Subcutaneous adipose tissue (tissue), 4 donors: ENCODE measurements around the gene PLOD3. TPM values are rescaled to one million over a fixed set of nuclear protein-coding genes. Genes with fewer than 3 reads are reported as not detected.

Experiments
- total RNA-seq, 4 donors: library from RNA; depleted of rRNA; stranded (reverse); fragments of >200 nt; gene quantifications; one replicate each; pipeline ENCODE4 v1.1.0, GENCODE V29; 2016
- TF ChIP-seq, protein P1 (sequence below): fragments of 450-650 bp; IDR thresholded peaks from one replicate; pipeline ENCODE4 v1.5.1; 2016; ENCODE audit warnings: low read depth, mild to moderate bottlenecking, control low read depth, antibody characterized with exemption, moderate library complexity

The PLOD3 gene
- total RNA-seq, 4 donors from 2014 or later = 35.7 to 45.0 (median 42.6) TPM

DNA sequence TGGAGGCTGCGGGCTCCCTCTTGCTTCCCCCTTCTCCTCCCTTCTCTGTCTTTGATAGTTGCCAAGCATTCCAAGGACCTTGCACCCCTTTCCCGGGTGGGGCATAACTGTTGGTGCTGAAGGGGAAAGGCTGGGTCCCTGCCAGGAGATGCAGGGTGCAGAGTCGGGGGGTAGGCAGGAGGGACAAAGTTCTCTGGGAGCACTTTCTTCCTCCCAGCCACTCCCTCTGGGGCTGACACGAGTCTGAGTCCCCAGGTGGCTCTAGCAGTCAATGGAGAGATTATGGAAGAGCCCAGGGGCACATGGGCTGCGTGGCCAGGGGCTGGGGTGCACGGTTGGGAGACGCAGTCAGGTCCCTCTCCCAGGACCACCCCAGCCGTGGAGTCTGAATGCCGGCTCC lies 18.1 kb upstream of the PLOD3 start:
- TF ChIP-seq, protein P1, sequence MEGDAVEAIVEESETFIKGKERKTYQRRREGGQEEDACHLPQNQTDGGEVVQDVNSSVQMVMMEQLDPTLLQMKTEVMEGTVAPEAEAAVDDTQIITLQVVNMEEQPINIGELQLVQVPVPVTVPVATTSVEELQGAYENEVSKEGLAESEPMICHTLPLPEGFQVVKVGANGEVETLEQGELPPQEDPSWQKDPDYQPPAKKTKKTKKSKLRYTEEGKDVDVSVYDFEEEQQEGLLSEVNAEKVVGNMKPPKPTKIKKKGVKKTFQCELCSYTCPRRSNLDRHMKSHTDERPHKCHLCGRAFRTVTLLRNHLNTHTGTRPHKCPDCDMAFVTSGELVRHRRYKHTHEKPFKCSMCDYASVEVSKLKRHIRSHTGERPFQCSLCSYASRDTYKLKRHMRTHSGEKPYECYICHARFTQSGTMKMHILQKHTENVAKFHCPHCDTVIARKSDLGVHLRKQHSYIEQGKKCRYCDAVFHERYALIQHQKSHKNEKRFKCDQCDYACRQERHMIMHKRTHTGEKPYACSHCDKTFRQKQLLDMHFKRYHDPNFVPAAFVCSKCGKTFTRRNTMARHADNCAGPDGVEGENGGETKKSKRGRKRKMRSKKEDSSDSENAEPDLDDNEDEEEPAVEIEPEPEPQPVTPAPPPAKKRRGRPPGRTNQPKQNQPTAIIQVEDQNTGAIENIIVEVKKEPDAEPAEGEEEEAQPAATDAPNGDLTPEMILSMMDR = no peak

DNA sequence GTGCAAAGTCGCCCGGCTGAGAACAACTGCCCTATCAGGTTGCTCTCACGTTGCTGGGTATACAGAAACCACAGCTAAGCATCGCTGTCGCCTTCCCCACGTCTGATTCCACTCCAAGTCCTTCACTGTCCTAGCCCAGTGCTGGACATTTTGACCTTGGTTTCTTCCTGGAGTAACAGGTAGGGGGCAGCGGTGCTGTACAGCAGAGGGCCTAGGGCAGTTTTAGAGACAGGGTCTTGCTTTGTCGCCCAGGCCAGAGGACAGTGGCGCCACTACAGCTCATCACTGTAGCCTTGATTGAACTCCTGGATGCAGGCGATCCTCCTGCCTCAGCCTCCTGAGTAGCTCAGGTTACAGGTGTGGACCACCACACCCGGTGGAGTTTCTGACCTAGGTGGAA lies 17.7 kb upstream of the PLOD3 start:
- TF ChIP-seq, protein P1 = no peak

DNA sequence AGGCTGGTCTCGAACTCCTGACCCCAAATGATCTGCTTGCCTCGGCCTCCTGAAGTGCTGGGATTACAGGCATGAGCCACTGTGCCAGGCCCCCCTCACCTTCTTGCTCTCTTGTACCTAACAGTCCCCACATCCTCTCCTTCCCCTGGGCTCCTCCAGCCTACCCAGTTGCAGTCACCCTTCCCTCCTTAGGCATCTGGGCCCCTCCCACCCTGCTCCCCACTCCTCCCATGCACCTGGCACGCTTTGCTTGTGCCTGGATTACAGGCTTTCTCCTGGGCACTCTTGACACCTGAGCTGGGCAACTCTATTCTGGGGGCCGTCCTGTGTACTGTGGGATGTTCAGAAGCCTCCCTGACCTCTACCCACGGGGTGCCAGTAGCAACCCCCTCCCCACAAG lies 17.3 kb upstream of the PLOD3 start:
- TF ChIP-seq, protein P1 = no peak

DNA sequence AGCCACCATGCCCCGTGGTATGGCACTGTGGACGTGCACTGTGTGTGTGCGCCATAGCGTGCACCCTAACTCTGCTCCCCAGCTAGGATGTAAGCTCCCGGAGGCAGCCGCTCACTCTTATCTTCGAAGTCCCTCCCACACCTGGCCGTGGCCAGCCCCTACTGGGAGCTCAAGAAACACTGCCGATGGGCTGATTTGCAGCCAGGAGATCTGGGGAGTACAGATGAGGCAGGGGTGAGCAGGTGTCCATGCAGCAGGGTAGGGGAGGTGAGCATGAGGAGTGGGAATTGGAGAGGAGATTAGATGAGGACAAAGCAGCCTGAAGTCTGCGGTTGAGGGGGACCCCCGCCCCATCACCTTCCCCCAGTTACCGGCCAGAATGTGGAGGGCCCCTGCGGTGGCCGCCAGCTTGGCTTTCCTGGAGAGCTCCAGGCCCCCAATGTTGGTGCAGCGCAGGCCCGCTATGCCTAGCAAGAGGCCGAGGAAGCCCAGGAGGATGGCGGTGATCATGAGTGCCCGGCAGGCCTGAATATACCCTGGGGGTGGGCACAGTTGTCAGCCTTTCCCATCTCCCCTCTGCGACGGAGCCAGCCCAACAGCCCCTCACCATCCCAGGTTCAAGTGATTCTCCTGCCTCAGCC lies 16.6 kb upstream of the PLOD3 start:
- TF ChIP-seq, protein P1 = no peak

DNA sequence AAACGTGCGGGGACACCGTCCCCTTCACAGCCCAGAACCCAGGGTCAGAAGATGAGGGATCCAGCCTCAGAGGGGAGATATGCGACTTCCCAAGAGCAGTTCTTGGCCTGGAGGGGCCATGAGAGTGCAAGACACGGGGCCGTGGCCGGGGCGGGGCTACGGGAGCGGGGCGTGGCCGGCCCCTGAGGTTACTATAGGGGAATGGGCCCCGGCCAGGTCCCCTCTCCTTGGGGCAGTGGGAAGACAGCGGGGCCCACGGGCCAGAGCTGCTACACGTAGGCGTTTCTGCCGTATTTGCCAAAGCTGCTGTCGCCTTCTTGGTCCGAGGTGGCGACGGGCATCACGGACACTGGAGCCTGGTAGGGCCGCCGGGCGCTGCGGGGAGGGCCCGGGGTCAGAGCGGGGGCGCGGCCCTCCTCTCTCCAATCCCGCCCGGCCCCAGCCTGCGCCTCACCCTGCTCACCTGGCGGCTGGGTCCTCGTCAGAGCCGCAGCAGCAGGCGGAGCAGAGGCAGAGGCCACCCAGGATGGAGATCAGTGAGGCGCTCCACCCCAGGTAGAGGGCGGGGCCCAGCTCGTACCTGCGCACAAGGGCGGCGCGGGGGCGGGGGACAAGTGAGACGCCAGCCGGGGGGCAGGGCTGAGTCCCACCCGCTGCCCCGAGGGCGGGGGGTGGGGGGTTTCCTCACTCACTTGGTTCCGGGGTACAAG lies 14.9 kb upstream of the PLOD3 start:
- TF ChIP-seq, protein P1 = no peak

DNA sequence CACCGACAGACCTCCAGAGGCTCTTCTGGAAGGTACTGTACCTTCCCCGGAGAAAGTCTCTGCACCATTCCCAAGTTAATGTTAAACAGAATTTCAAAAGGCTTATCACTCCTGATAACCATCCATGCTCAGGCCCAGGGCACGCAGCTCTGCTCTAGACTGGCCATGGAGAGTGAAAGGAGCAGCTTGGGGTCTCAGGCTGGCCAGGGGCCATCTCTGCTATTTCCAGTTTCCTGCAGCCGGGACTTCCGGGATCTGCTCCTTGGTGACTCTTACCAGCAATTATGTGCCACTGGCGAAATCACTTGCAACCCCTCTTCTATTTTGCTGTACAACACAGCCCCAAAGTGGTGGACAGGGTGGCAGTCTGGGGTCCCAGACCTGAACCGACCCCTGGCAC lies 14.3 kb upstream of the PLOD3 start:
- TF ChIP-seq, protein P1 = no peak

DNA sequence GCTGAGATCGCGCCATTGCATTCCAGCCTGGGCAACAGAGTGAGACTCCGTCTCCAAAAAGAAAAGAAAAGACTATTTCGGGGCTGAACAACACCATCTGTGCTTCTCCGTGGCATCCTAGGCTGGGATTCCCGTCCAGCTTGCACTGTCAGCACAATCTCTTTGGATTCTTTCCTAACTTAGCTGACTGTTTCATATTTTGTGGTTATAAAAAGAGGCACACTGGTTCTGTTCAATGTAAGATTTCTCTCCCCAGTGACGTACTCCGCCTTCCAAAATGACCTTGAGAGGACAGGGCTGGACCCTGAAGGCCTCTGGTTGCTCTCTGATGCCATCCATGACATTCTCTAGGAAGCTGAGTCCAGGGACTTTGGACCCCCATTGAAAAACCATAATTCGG lies 9.3 kb upstream of the PLOD3 start:
- TF ChIP-seq, protein P1 = no peak
